ENCODE results near the gene MAIP1. TPM values are rescaled to one million over a fixed set of nuclear protein-coding genes. Genes with fewer than 3 reads are reported as not detected.

The MAIP1 gene
- total RNA-seq, 6 donors from 2014 or later: 2.1 to 25.1 (median 13.4) TPM

DNA sequence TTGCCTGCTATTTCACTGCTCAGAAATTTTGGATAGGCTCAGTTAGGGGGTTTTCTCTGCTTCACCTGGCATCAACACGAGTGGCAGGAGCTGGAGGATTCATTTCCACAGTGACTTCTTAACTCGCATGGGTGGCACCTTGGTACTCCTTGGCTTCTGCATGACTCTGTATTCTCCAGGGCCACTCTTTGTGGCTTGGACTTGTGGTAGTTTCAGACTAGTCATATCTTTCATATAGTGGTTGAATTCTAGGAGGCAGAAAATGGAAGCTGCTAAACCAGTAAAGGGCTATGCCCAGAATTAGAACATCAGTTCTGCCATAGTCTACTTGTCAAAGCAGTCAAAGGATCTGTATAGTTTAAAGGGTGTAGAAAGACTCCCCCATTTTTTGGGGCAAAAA is 6.8 kb downstream of the MAIP1 start:
- no peaks in the 10 kb centered on the region for H3K9me3 ChIP-seq
- H3K27ac ChIP-seq: no peak overlapping the region
- TF ChIP-seq POLR2A (IDR thresholded peaks at IDR 0.05): no peak
- no peak for TF ChIP-seq POLR2AphosphoS5 (IDR thresholded peaks at IDR 0.05)
- TF ChIP-seq, protein P1, sequence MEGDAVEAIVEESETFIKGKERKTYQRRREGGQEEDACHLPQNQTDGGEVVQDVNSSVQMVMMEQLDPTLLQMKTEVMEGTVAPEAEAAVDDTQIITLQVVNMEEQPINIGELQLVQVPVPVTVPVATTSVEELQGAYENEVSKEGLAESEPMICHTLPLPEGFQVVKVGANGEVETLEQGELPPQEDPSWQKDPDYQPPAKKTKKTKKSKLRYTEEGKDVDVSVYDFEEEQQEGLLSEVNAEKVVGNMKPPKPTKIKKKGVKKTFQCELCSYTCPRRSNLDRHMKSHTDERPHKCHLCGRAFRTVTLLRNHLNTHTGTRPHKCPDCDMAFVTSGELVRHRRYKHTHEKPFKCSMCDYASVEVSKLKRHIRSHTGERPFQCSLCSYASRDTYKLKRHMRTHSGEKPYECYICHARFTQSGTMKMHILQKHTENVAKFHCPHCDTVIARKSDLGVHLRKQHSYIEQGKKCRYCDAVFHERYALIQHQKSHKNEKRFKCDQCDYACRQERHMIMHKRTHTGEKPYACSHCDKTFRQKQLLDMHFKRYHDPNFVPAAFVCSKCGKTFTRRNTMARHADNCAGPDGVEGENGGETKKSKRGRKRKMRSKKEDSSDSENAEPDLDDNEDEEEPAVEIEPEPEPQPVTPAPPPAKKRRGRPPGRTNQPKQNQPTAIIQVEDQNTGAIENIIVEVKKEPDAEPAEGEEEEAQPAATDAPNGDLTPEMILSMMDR (IDR thresholded peaks at IDR 0.05): no peak
- TF ChIP-seq EP300 (IDR thresholded peaks at IDR 0.05): no peak
- ATAC-seq (ENCODE audit: low FRiP score in 2 of 2) (no peak), DNase-seq (no peak)
- 80 to 100% methylated on average over 2 of the region's 2 CpGs for WGBS, 2 donors
- no peaks in the 10 kb centered on the region for H3K27me3 ChIP-seq
- H3K4me3 ChIP-seq: no peak overlapping the region
- H3K36me3 ChIP-seq: peaks cover 19 to 66% (median 39%) of the 10 kb centered on the region in 4 donors
- peaks cover 3 to 14% (median 7%) of the 10 kb centered on the region in 4 donors for H3K4me1 ChIP-seq

DNA sequence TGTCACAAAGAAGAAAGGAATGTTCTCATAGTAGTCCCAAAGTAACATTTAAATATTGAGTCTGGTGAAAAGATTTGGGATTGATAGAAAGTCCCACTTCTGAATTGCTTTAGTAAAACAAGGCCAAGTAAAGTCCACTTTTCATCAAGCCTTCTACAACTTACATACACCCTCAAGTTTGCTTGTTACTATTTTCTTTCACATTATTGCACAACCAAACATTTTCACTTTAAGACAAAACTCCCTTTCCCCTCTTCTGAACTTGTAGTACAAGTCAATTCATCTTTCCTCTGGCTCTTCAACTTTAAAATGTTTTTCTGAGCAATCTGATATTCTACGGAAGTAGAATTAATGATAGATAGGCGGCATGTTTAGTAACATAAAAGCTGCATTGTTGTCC is 11.0 kb downstream of the MAIP1 start:
- TF ChIP-seq, protein P1 (IDR thresholded peaks at IDR 0.05): no peak
- no peak for TF ChIP-seq POLR2A (IDR thresholded peaks at IDR 0.05)
- TF ChIP-seq EP300 (IDR thresholded peaks at IDR 0.05): no peak
- TF ChIP-seq POLR2AphosphoS5 (IDR thresholded peaks at IDR 0.05): no peak
- H3K27me3 ChIP-seq: no peaks in the 10 kb centered on the region
- H3K4me3 ChIP-seq: no peak overlapping the region
- peaks cover 0 to under 1% (median 0%) of the 10 kb centered on the region in 4 donors for H3K4me1 ChIP-seq
- no peak for DNase-seq
- no peak overlapping the region for H3K27ac ChIP-seq
- no peak for ATAC-seq (ENCODE audit: low FRiP score in 2 of 2)
- peaks cover 10 to 39% (median 23%) of the 10 kb centered on the region in 4 donors for H3K36me3 ChIP-seq
- H3K9me3 ChIP-seq: no peaks in the 10 kb centered on the region
- 75 to 81% methylated on average over 2 of the region's 2 CpGs for WGBS, 2 donors

DNA sequence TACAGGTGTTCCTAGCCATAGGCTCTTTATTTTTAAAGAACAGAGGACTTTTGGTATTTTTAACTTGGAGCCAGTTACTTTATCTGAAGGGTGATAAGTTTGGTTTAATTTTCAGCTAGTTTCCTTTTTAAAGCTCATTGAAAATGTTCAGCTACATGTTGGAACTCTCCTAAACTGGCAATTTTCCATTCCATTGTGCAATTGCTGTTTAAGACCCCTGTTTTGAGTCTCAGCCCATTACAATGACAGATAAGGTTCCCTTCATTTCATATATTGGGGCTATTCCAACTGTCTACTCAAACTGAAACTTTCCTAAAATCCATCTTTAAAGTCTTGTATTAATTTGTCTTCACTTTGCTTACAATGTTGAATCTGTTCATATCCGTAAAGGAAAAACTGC is 11.6 kb downstream of the MAIP1 start:
- Histone ChIP-seq H3K27me3 (no peaks in the 10 kb centered on the region), H3K4me1 (no peaks in the 10 kb centered on the region), H3K36me3 (peaks cover 7 to 34% (median 20%) of the 10 kb centered on the region in 4 donors), H3K27ac (no peak overlapping the region), H3K9me3 (no peaks in the 10 kb centered on the region), H3K4me3 (no peak overlapping the region)
- DNase-seq (no peak), ATAC-seq (ENCODE audit: low FRiP score in 2 of 2) (no peak)
- no peak for TF ChIP-seq POLR2AphosphoS5 (IDR thresholded peaks at IDR 0.05)
- TF ChIP-seq, protein P1 (IDR thresholded peaks at IDR 0.05): no peak
- TF ChIP-seq EP300 (IDR thresholded peaks at IDR 0.05): no peak
- no peak for TF ChIP-seq POLR2A (IDR thresholded peaks at IDR 0.05)
- 85 to 92% methylated on average over 1 of the region's 1 CpG for WGBS, 2 donors

DNA sequence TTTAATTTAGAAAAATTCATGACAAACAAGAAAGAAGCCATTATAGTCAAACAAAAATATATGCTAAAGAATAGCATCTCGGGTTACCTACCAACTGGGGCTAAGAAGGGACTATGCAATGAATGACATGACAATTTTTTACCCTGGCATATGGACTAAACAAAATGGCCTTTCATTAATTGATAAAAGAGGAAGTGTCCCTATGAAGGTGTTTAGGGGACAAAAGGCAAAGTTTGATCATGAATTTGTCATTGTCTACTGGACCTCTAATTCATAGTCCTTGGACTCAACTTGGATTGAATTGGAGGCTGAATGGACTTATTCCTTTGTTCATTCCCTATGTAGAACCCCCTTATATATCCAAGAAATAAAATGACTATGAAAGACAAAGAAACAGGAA is 12.7 kb downstream of the MAIP1 start:
- Histone ChIP-seq H3K4me3 (no peak overlapping the region), H3K36me3 (peaks cover 7 to 31% (median 15%) of the 10 kb centered on the region in 4 donors), H3K27me3 (no peaks in the 10 kb centered on the region), H3K9me3 (no peaks in the 10 kb centered on the region), H3K27ac (no peak overlapping the region), H3K4me1 (no peaks in the 10 kb centered on the region)
- TF ChIP-seq POLR2AphosphoS5 (IDR thresholded peaks at IDR 0.05) (no peak), POLR2A (IDR thresholded peaks at IDR 0.05) (no peak), EP300 (IDR thresholded peaks at IDR 0.05) (no peak)
- TF ChIP-seq, protein P1 (IDR thresholded peaks at IDR 0.05): no peak
- 92 to 95% methylated on average over 1 of the region's 1 CpG for WGBS, 2 donors
- no peak for ATAC-seq (ENCODE audit: low FRiP score in 2 of 2)
- DNase-seq: no peak

DNA sequence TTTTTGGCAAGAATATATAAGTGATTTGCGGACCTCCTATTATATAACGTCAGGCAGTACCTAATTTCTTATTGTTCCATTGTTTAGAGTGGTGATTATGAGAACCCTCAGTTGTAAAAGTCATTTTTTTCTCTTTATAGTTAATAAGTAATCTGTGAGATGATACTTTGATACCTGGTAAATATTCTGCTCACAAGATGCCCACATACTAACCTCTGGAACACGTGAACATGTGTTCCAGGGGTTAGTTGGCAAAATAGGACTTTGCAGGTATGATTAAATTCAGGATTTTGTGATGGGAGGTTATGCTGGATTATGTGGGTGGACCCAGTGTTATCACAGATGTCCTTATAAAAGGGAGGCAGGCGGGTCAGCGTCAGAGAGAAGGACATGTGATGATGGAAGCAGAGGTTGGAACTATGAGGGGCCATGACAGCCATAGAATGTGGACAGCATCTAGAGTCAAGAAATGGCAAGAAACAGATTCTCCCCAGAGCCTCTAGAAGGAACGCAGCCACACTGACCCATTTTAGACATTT is 16.8 kb downstream of the MAIP1 start:
- Histone ChIP-seq H3K9me3 (no peaks in the 10 kb centered on the region), H3K4me3 (no peak overlapping the region), H3K27me3 (no peaks in the 10 kb centered on the region), H3K36me3 (no peaks in the 10 kb centered on the region), H3K27ac (no peak overlapping the region), H3K4me1 (peaks cover 0 to 4% (median 0%) of the 10 kb centered on the region in 4 donors)
- TF ChIP-seq, protein P1 (IDR thresholded peaks at IDR 0.05): no peak
- TF ChIP-seq POLR2A (IDR thresholded peaks at IDR 0.05) (no peak), POLR2AphosphoS5 (IDR thresholded peaks at IDR 0.05) (no peak), EP300 (IDR thresholded peaks at IDR 0.05) (no peak)
- 86 to 90% methylated on average over 6 of the region's 6 CpGs for WGBS, 2 donors
- DNase-seq (no peak), ATAC-seq (ENCODE audit: low FRiP score in 2 of 2) (no peak)
